Amygdala (tissue), 56 donors: ENCODE data around the gene TMEM233.

Experiments
- DNase-seq, 56 donors: peaks; one replicate each; lab custom pipeline; 2025; lab: John Stamatoyannopoulos, UW

The TMEM233 gene

GRCh38 chr12:119593578-119594398, at the start of gene TMEM233:
TSS of gene TMEM233 (plus strand) at chr12:119593774. CDS start at chr12:119593849, 75 bp downstream.
- DNase-seq, result no peak

GRCh38 chr12:119544765-119545625, 48.6 kb upstream of the TMEM233 start:
- peak in 47 of 56 donors; percentile 1 to 82 (median 18) for DNase-seq

- no peak for DNase-seq
Measured at GRCh38 chr12:119546340-119546739, 47.2 kb upstream of the TMEM233 start.

GRCh38 chr12:119547001-119547400, 46.6 kb upstream of the TMEM233 start:
- DNase-seq, result no peak

GRCh38 chr12:119556854-119557253, 36.7 kb upstream of the TMEM233 start:
- DNase-seq, result no peak

- DNase-seq, result no peak
Measured at GRCh38 chr12:119565404-119565803, 28.2 kb upstream of the TMEM233 start.

GRCh38 chr12:119570771-119571170, 22.8 kb upstream of the TMEM233 start:
- DNase-seq, result no peak

- DNase-seq, result no peak
Measured at GRCh38 chr12:119573086-119573485, 20.5 kb upstream of the TMEM233 start.

GRCh38 chr12:119574255-119574654, 19.3 kb upstream of the TMEM233 start:
- no peak for DNase-seq

GRCh38 chr12:119576118-119576810, 17.3 kb upstream of the TMEM233 start:
- no peak for DNase-seq

GRCh38 chr12:119576915-119577314, 16.7 kb upstream of the TMEM233 start:
- DNase-seq, result no peak

GRCh38 chr12:119578112-119578511, 15.5 kb upstream of the TMEM233 start:
- peak in 2 of 56 donors; percentile 1 to 5 for DNase-seq

GRCh38 chr12:119589097-119589496, 4.5 kb upstream of the TMEM233 start:
- DNase-seq, result no peak

- DNase-seq, result no peak
Measured at GRCh38 chr12:119589634-119590033, 3.9 kb upstream of the TMEM233 start.

GRCh38 chr12:119592232-119592631, 1.3 kb upstream of the TMEM233 start:
- DNase-seq, result no peak

GRCh38 chr12:119594399-119594730, 791 bp downstream of the TMEM233 start:
- DNase-seq, result no peak

GRCh38 chr12:119594772-119595445, 1.3 kb downstream of the TMEM233 start:
- no peak for DNase-seq

- no peak for DNase-seq
Measured at GRCh38 chr12:119598159-119598558, 4.6 kb downstream of the TMEM233 start.

- no peak for DNase-seq
Measured at GRCh38 chr12:119601877-119602733, 8.5 kb downstream of the TMEM233 start.

GRCh38 chr12:119602734-119603094, 9.1 kb downstream of the TMEM233 start:
- DNase-seq, result no peak
